HG03097 (cell line): ENCODE measurements around the gene FOXO6.

Source experiments
- ATAC-seq: cut with Tn5 transposase; IDR thresholded peaks from one replicate; pipeline ENCODE4 v1.9.1; 2021; ENCODE audit not compliant: unreplicated experiment, low FRiP score

Gene FOXO6

GRCh38 chr1:41349361-41350054, 11.7 kb upstream of the FOXO6 start:
- no peak for ATAC-seq

- no peak for ATAC-seq
Measured at GRCh38 chr1:41350055-41350378, 11.2 kb upstream of the FOXO6 start.

GRCh38 chr1:41351262-41352151, 9.7 kb upstream of the FOXO6 start:
- no peak for ATAC-seq

- no peak for ATAC-seq
Measured at GRCh38 chr1:41353744-41354143, 7.5 kb upstream of the FOXO6 start.

- ATAC-seq, result no peak
Measured at GRCh38 chr1:41354956-41355355, 6.3 kb upstream of the FOXO6 start.

GRCh38 chr1:41355356-41355755, 5.9 kb upstream of the FOXO6 start:
- no peak for ATAC-seq

GRCh38 chr1:41355761-41356160, 5.5 kb upstream of the FOXO6 start:
- no peak for ATAC-seq

- ATAC-seq, result no peak
Measured at GRCh38 chr1:41356752-41357151, 4.5 kb upstream of the FOXO6 start.

- no peak for ATAC-seq
Measured at GRCh38 chr1:41357451-41358101, 3.7 kb upstream of the FOXO6 start.

- ATAC-seq, result no peak
Measured at GRCh38 chr1:41358131-41359021, 2.9 kb upstream of the FOXO6 start.

- no peak for ATAC-seq
Measured at GRCh38 chr1:41359211-41360073, 1.8 kb upstream of the FOXO6 start.

GRCh38 chr1:41360074-41360785, 1.0 kb upstream of the FOXO6 start:
- no peak for ATAC-seq

GRCh38 chr1:41361495-41362356, 492 bp downstream of the FOXO6 start:
- ATAC-seq, result peak; percentile 27

GRCh38 chr1:41362357-41362721, 1.1 kb downstream of the FOXO6 start:
- no peak for ATAC-seq

- no peak for ATAC-seq
Measured at GRCh38 chr1:41362749-41363590, 1.7 kb downstream of the FOXO6 start.

GRCh38 chr1:41363591-41364320, 2.5 kb downstream of the FOXO6 start:
- ATAC-seq, result no peak
